CD4-positive, CD25-positive, alpha-beta regulatory T cell (primary cell): Measurements from ENCODE around the gene PDE4D. TPM values are rescaled to one million over a fixed set of nuclear protein-coding genes. Genes with fewer than 3 reads are reported as not detected.
A peak's percentile ranks its signal among the peaks of the same experiment; 100 is the strongest.

Source experiments
- ATAC-seq, 2 donors: fragments of 150-1000 bp; cut with Tn5 transposase; one replicate each; pipeline ENCODE4 v1.10.0; 2021; ENCODE audit warnings: low read depth in 2 of 2, moderate number of reproducible peaks in 2 of 2, moderate library complexity in 1 of 2
- DNase-seq, 3 donors: peaks; one replicate each; pipeline versions ENCODE4 v3.0.0 to v3.0.0-alpha.2; 2012 to 2022; ENCODE audit warnings: mixed read lengths in 1 of 3
- H3K27ac ChIP-seq: one replicate; pipeline ENCODE4 v1.7.0; 2013; ENCODE audit warnings: mild to moderate bottlenecking, low read length; ENCODE audit not compliant: insufficient read depth, poor library complexity, severe bottlenecking
- H3K27me3 ChIP-seq: one replicate; pipeline ENCODE4 v1.7.0; 2013; ENCODE audit warnings: low read length; ENCODE audit not compliant: control insufficient read depth, insufficient read depth
- H3K36me3 ChIP-seq: one replicate; pipeline ENCODE4 v1.7.0; 2013; ENCODE audit warnings: mild to moderate bottlenecking, low read length, moderate library complexity; ENCODE audit not compliant: control insufficient read depth, insufficient read depth
- H3K4me1 ChIP-seq: 2 replicates; pipeline ENCODE4 v1.7.0; 2013; ENCODE audit warnings: mild to moderate bottlenecking, low read length; ENCODE audit not compliant: insufficient read depth, control insufficient read depth, poor library complexity, severe bottlenecking
- H3K4me3 ChIP-seq: one replicate; pipeline ENCODE4 v1.7.0; 2013; ENCODE audit warnings: low read depth, mild to moderate bottlenecking, low read length, moderate library complexity
- H3K9me3 ChIP-seq, 2 experiments: 1 replicate in 1 of 2; 2 replicates in 1 of 2; pipeline ENCODE4 v1.7.0; 2013; ENCODE audit warnings: low read length in 2 of 2, mild to moderate bottlenecking in 1 of 2, moderate library complexity in 1 of 2; ENCODE audit not compliant: control insufficient read depth in 2 of 2
- H3K27ac Mint-ChIP-seq, 3 donors: one replicate each; pipeline ENCODE4 v1.8.0; 2020 to 2022; ENCODE audit warnings: mild to moderate bottlenecking in 3 of 3, mixed read lengths in 3 of 3, moderate library complexity in 2 of 3
- H3K27me3 Mint-ChIP-seq: one replicate; pipeline ENCODE4 v1.8.0; 2022; ENCODE audit warnings: mild to moderate bottlenecking, mixed read lengths
- H3K36me3 Mint-ChIP-seq: one replicate; pipeline ENCODE4 v1.8.0; 2020; ENCODE audit warnings: mixed read lengths
- H3K4me1 Mint-ChIP-seq, 4 donors: one replicate each; pipeline ENCODE4 v1.8.0; 2020 to 2022; ENCODE audit warnings: mixed read lengths in 4 of 4, mild to moderate bottlenecking in 1 of 4
- H3K4me3 Mint-ChIP-seq, 4 donors: one replicate each; pipeline ENCODE4 v1.8.0; 2020 to 2022; ENCODE audit warnings: mild to moderate bottlenecking in 4 of 4, mixed read lengths in 4 of 4, moderate library complexity in 3 of 4
- H3K9me3 Mint-ChIP-seq, 7 donors: one replicate each; pipeline ENCODE4 v1.8.0; 2020 to 2022; ENCODE audit warnings: mixed read lengths in 7 of 7, mild to moderate bottlenecking in 3 of 7, moderate library complexity in 2 of 7
- polyA plus RNA-seq, 4 donors: library from polyadenylated mRNA; unstranded; fragments of 300-500 nt; fragmentation: Illumina TruSeq; gene quantifications; one replicate each; pipeline ENCODE4 v1.2.3, GENCODE V29; 2021
- total RNA-seq: library from RNA; stranded (reverse); gene quantifications from one replicate; pipeline ENCODE4 v1.2.3, GENCODE V29; 2022

Gene PDE4D
- total and polyA plus RNA-seq, 5 donors from 2014 or later = 2.1 to 39.9 (median 4.8) TPM

- no peaks in the 10 kb centered on the region for H3K9me3 ChIP-seq
- ATAC-seq = no peak
- H3K4me3 ChIP-seq = no peak overlapping the region
- DNase-seq = no peak
- no peaks in the 10 kb centered on the region for H3K27me3 ChIP-seq
- Mint-ChIP-seq H3K27me3 (peaks cover 1% of the 10 kb centered on the region), H3K4me3 (no peak overlapping the region), H3K27ac (no peak overlapping the region), H3K9me3 (no peaks in the 10 kb centered on the region), H3K36me3 (no peaks in the 10 kb centered on the region), H3K4me1 (no peaks in the 10 kb centered on the region)
- H3K27ac ChIP-seq = no peak overlapping the region
- no peaks in the 10 kb centered on the region for H3K36me3 ChIP-seq
- no peaks in the 10 kb centered on the region for H3K4me1 ChIP-seq
Measured at GRCh38 chr5:59142138-59142537, 751.4 kb downstream of the PDE4D start.

GRCh38 chr5:59140133-59140532 lies 753.4 kb downstream of the PDE4D start:
- Mint-ChIP-seq H3K27me3 (peaks cover 4% of the 10 kb centered on the region), H3K4me3 (no peak overlapping the region), H3K4me1 (no peaks in the 10 kb centered on the region), H3K36me3 (no peaks in the 10 kb centered on the region), H3K27ac (no peak overlapping the region), H3K9me3 (no peaks in the 10 kb centered on the region)
- H3K9me3 ChIP-seq = no peaks in the 10 kb centered on the region
- no peaks in the 10 kb centered on the region for H3K4me1 ChIP-seq
- no peak for DNase-seq
- H3K27me3 ChIP-seq = no peaks in the 10 kb centered on the region
- H3K36me3 ChIP-seq = no peaks in the 10 kb centered on the region
- no peak overlapping the region for H3K27ac ChIP-seq
- no peak for ATAC-seq
- H3K4me3 ChIP-seq = no peak overlapping the region

GRCh38 chr5:59139695-59140094 lies 753.8 kb downstream of the PDE4D start:
- Histone ChIP-seq H3K9me3 (no peaks in the 10 kb centered on the region), H3K4me3 (no peak overlapping the region), H3K27ac (no peak overlapping the region), H3K27me3 (no peaks in the 10 kb centered on the region), H3K4me1 (no peaks in the 10 kb centered on the region), H3K36me3 (no peaks in the 10 kb centered on the region)
- DNase-seq = no peak
- no peak for ATAC-seq
- no peaks in the 10 kb centered on the region for H3K4me1 Mint-ChIP-seq
- no peak overlapping the region for H3K27ac Mint-ChIP-seq
- no peaks in the 10 kb centered on the region for H3K36me3 Mint-ChIP-seq
- H3K9me3 Mint-ChIP-seq = no peaks in the 10 kb centered on the region
- H3K27me3 Mint-ChIP-seq = peaks cover 4% of the 10 kb centered on the region
- no peak overlapping the region for H3K4me3 Mint-ChIP-seq

- Mint-ChIP-seq H3K36me3 (no peaks in the 10 kb centered on the region), H3K27me3 (peaks cover 4% of the 10 kb centered on the region), H3K27ac (peak overlapping the region in 1 of 3 donors; percentile 9), H3K9me3 (no peaks in the 10 kb centered on the region), H3K4me3 (no peak overlapping the region), H3K4me1 (no peaks in the 10 kb centered on the region)
- no peaks in the 10 kb centered on the region for H3K27me3 ChIP-seq
- H3K9me3 ChIP-seq = no peaks in the 10 kb centered on the region
- DNase-seq (no peak), ATAC-seq (no peak)
- no peak overlapping the region for H3K4me3 ChIP-seq
- H3K27ac ChIP-seq = no peak overlapping the region
- H3K4me1 ChIP-seq = no peaks in the 10 kb centered on the region
- no peaks in the 10 kb centered on the region for H3K36me3 ChIP-seq
Measured at GRCh38 chr5:59138509-59138908, 755.0 kb downstream of the PDE4D start.

GRCh38 chr5:59137846-59138245 lies 755.7 kb downstream of the PDE4D start:
- H3K27me3 ChIP-seq = no peaks in the 10 kb centered on the region
- no peaks in the 10 kb centered on the region for H3K4me1 ChIP-seq
- no peak for ATAC-seq
- Mint-ChIP-seq H3K4me3 (no peak overlapping the region), H3K36me3 (no peaks in the 10 kb centered on the region), H3K9me3 (no peaks in the 10 kb centered on the region), H3K27ac (no peak overlapping the region), H3K4me1 (no peaks in the 10 kb centered on the region), H3K27me3 (peaks cover 4% of the 10 kb centered on the region)
- H3K4me3 ChIP-seq = no peak overlapping the region
- H3K27ac ChIP-seq = no peak overlapping the region
- no peaks in the 10 kb centered on the region for H3K9me3 ChIP-seq
- no peak for DNase-seq
- no peaks in the 10 kb centered on the region for H3K36me3 ChIP-seq

GRCh38 chr5:59136549-59136948 lies 757.0 kb downstream of the PDE4D start:
- Mint-ChIP-seq H3K27ac (no peak overlapping the region), H3K9me3 (no peaks in the 10 kb centered on the region), H3K4me1 (peaks cover 0 to 8% (median 0%) of the 10 kb centered on the region in 4 donors), H3K36me3 (no peaks in the 10 kb centered on the region), H3K27me3 (peaks cover 4% of the 10 kb centered on the region), H3K4me3 (no peak overlapping the region)
- no peaks in the 10 kb centered on the region for H3K27me3 ChIP-seq
- no peak overlapping the region for H3K27ac ChIP-seq
- H3K4me3 ChIP-seq = no peak overlapping the region
- H3K9me3 ChIP-seq = no peaks in the 10 kb centered on the region
- no peaks in the 10 kb centered on the region for H3K36me3 ChIP-seq
- DNase-seq (no peak), ATAC-seq (no peak)
- no peaks in the 10 kb centered on the region for H3K4me1 ChIP-seq

GRCh38 chr5:59134471-59135163 lies 758.9 kb downstream of the PDE4D start:
- Histone ChIP-seq H3K9me3 (no peaks in the 10 kb centered on the region), H3K4me3 (no peak overlapping the region), H3K27ac (no peak overlapping the region), H3K4me1 (no peaks in the 10 kb centered on the region), H3K27me3 (no peaks in the 10 kb centered on the region), H3K36me3 (no peaks in the 10 kb centered on the region)
- DNase-seq (no peak), ATAC-seq (no peak)
- H3K36me3 Mint-ChIP-seq = no peaks in the 10 kb centered on the region
- no peak overlapping the region for H3K4me3 Mint-ChIP-seq
- H3K9me3 Mint-ChIP-seq = peaks cover 0 to 2% (median 0%) of the 10 kb centered on the region in 7 donors
- H3K27ac Mint-ChIP-seq = no peak overlapping the region
- H3K27me3 Mint-ChIP-seq = peaks cover 4% of the 10 kb centered on the region
- peaks cover 0 to 9% (median 2%) of the 10 kb centered on the region in 4 donors for H3K4me1 Mint-ChIP-seq

GRCh38 chr5:59133764-59134261 lies 759.7 kb downstream of the PDE4D start:
- ATAC-seq = no peak
- Mint-ChIP-seq H3K36me3 (no peaks in the 10 kb centered on the region), H3K4me3 (peak overlapping the region in 1 of 4 donors; percentile 41), H3K4me1 (peaks cover 0 to 9% (median 2%) of the 10 kb centered on the region in 4 donors), H3K27me3 (peaks cover 4% of the 10 kb centered on the region), H3K27ac (no peak overlapping the region), H3K9me3 (peaks cover 0 to 2% (median 0%) of the 10 kb centered on the region in 7 donors)
- no peaks in the 10 kb centered on the region for H3K4me1 ChIP-seq
- no peak overlapping the region for H3K4me3 ChIP-seq
- no peak overlapping the region for H3K27ac ChIP-seq
- H3K27me3 ChIP-seq = no peaks in the 10 kb centered on the region
- no peaks in the 10 kb centered on the region for H3K9me3 ChIP-seq
- no peak for DNase-seq
- no peaks in the 10 kb centered on the region for H3K36me3 ChIP-seq
